ENCODE data around the gene SGMS1.

DNA sequence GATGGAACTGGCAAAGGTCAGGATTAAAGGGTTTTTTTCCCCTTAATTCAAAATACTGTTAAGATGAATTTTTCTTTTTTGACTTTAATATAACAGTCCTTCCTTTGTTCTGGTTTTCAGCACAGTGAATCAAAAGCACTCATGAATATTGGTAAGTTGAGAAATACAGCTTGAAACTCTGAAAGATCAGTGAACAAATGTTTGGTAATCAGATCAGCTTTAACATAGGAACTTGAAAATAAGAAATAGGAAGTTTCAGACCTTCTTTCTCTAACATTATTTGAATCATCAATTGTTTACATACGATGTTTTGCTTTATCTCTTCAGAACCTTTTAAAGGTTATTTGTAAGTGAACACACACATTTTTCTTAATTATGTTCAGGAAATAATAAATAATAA lies 90.5 kb downstream of the SGMS1 start:
- TF ChIP-seq, protein P1, sequence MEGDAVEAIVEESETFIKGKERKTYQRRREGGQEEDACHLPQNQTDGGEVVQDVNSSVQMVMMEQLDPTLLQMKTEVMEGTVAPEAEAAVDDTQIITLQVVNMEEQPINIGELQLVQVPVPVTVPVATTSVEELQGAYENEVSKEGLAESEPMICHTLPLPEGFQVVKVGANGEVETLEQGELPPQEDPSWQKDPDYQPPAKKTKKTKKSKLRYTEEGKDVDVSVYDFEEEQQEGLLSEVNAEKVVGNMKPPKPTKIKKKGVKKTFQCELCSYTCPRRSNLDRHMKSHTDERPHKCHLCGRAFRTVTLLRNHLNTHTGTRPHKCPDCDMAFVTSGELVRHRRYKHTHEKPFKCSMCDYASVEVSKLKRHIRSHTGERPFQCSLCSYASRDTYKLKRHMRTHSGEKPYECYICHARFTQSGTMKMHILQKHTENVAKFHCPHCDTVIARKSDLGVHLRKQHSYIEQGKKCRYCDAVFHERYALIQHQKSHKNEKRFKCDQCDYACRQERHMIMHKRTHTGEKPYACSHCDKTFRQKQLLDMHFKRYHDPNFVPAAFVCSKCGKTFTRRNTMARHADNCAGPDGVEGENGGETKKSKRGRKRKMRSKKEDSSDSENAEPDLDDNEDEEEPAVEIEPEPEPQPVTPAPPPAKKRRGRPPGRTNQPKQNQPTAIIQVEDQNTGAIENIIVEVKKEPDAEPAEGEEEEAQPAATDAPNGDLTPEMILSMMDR (IDR thresholded peaks at IDR 0.05), result no peak
- no peak for TF ChIP-seq POLR2A (IDR thresholded peaks at IDR 0.05)

All from vagina (tissue), 2 donors.